CD14-positive monocyte (primary cell): ENCODE results near the gene NLGN1. TPM values are rescaled to one million over a fixed set of nuclear protein-coding genes. Genes with fewer than 3 reads are reported as not detected.

Experiments
- DNase-seq, 3 donors: peaks; one replicate each; pipeline ENCODE4 v3.0.0-alpha.2; 2011 to 2022
- H2AFZ ChIP-seq: 2 replicates; pipeline ENCODE4 v1.6.0; 2012; ENCODE audit warnings: mild to moderate bottlenecking, low read depth, low read length, inconsistent platforms; ENCODE audit not compliant: insufficient read depth, poor library complexity, severe bottlenecking
- H3K27ac ChIP-seq, 2 donors: 1 replicate in 1 of 2; 2 replicates in 1 of 2; pipeline ENCODE4 v1.5.1; 2012 to 2013; ENCODE audit warnings: low read length in 2 of 2, control low read depth in 1 of 2, inconsistent platforms in 1 of 2, low read depth in 1 of 2, mild to moderate bottlenecking in 1 of 2
- H3K27me3 ChIP-seq, 2 donors: one replicate each; pipeline versions ENCODE4 v1.6.0 to v1.6.1; 2011 to 2013; ENCODE audit warnings: low read length in 2 of 2; ENCODE audit not compliant: control insufficient read depth in 2 of 2, insufficient read depth in 2 of 2
- H3K36me3 ChIP-seq, 2 donors: replicated peaks in 1 of 2; 1 replicate in 1 of 2; 2 replicates in 1 of 2; pipeline versions ENCODE4 v1.5.1 to v1.6.1; 2012 to 2013; ENCODE audit warnings: low read length in 2 of 2, control low read depth in 1 of 2, inconsistent platforms in 1 of 2, mild to moderate bottlenecking in 1 of 2; ENCODE audit not compliant: insufficient read depth in 2 of 2, control insufficient read depth in 1 of 2
- H3K4me1 ChIP-seq, 2 donors: 1 replicate in 1 of 2; 2 replicates in 1 of 2; pipeline versions ENCODE4 v1.5.1 to v1.6.1; 2012 to 2013; ENCODE audit warnings: low read length in 2 of 2, control low read depth in 1 of 2, inconsistent platforms in 1 of 2, mild to moderate bottlenecking in 1 of 2, moderate library complexity in 1 of 2; ENCODE audit not compliant: insufficient read depth in 2 of 2, control insufficient read depth in 1 of 2
- H3K4me2 ChIP-seq: replicated peaks from 2 replicates; pipeline ENCODE3; 2012; ENCODE audit warnings: low read length, moderate library complexity, mild to moderate bottlenecking; ENCODE audit not compliant: poor library complexity, severe bottlenecking; ENCODE audit errors: extremely low read depth
- H3K4me3 ChIP-seq, 3 experiments: fragments of 200-600 bp in 1 of 3; sonication (generic) in 1 of 3; replicated peaks in 1 of 3; 1 replicate in 2 of 3; 2 replicates in 1 of 3; pipeline ENCODE4 v1.5.1; 2011 to 2013; ENCODE audit warnings: low read length in 3 of 3, mild to moderate bottlenecking in 3 of 3, control low read depth in 2 of 3, low read depth in 2 of 3, inconsistent platforms in 1 of 3, moderate library complexity in 1 of 3
- H3K79me2 ChIP-seq: 2 replicates; pipeline ENCODE4 v1.6.0; 2012; ENCODE audit warnings: mild to moderate bottlenecking, control low read depth, inconsistent platforms, low read length, moderate library complexity; ENCODE audit not compliant: insufficient read depth
- H3K9ac ChIP-seq: 2 replicates; pipeline ENCODE4 v1.6.0; 2017; ENCODE audit warnings: low read length, mild to moderate bottlenecking; ENCODE audit not compliant: insufficient read depth, poor library complexity, severe bottlenecking
- H3K9me3 ChIP-seq, 2 donors: replicated peaks in 1 of 2; 1 replicate in 1 of 2; 2 replicates in 1 of 2; pipeline versions ENCODE4 v1.5.1 to v1.6.1; 2012 to 2013; ENCODE audit warnings: low read length in 2 of 2, control low read depth in 1 of 2; ENCODE audit not compliant: control insufficient read depth in 1 of 2, insufficient read depth in 1 of 2
- H4K20me1 ChIP-seq: 2 replicates; pipeline ENCODE4 v1.6.0; 2012; ENCODE audit warnings: mild to moderate bottlenecking, low read length, control low read depth, moderate library complexity; ENCODE audit not compliant: insufficient read depth
- H3K27ac Mint-ChIP-seq, 7 donors: one replicate each; pipeline ENCODE4 v1.8.0; 2020; ENCODE audit warnings: mild to moderate bottlenecking in 7 of 7, mixed read lengths in 7 of 7, moderate library complexity in 6 of 7, inconsistent platforms in 2 of 7
- H3K27me3 Mint-ChIP-seq, 3 donors: one replicate each; pipeline ENCODE4 v1.8.0; 2021 to 2022; ENCODE audit warnings: low read depth in 3 of 3, mild to moderate bottlenecking in 3 of 3, mixed read lengths in 3 of 3, moderate library complexity in 3 of 3, inconsistent platforms in 1 of 3
- H3K36me3 Mint-ChIP-seq, 2 donors: one replicate each; pipeline ENCODE4 v1.8.0; 2020; ENCODE audit warnings: mixed read lengths in 2 of 2, inconsistent platforms in 1 of 2, mild to moderate bottlenecking in 1 of 2
- H3K4me1 Mint-ChIP-seq: one replicate; pipeline ENCODE4 v1.8.0; 2020; ENCODE audit warnings: mild to moderate bottlenecking, mixed read lengths
- H3K4me3 Mint-ChIP-seq, 2 donors: one replicate each; pipeline ENCODE4 v1.8.0; 2020; ENCODE audit warnings: mild to moderate bottlenecking in 2 of 2, mixed read lengths in 2 of 2, moderate library complexity in 1 of 2
- H3K9me3 Mint-ChIP-seq, 7 donors: one replicate each; pipeline ENCODE4 v1.8.0; 2020 to 2022; ENCODE audit warnings: mixed read lengths in 7 of 7, mild to moderate bottlenecking in 6 of 7, moderate library complexity in 6 of 7, inconsistent platforms in 2 of 7
- WGBS: methylation state at CpG from one replicate; pipeline ENCODE4 v1.1.5; 2013; ENCODE audit warnings: missing lambda C conversion rate; ENCODE audit not compliant: insufficient coverage; 5-methylcytosine and 5-hydroxymethylcytosine counted together
- intact Hi-C, 2 donors: fragments of 100-400 bp; cut with micrococcal nuclease; formaldehyde crosslinking; loops; one replicate each; pipeline versions ENCODE4 v1.15.0 to v1.15.1; 2023
- polyA plus RNA-seq, 3 donors: library from polyadenylated mRNA; depleted of rRNA in 1 of 3; unstranded in 2 of 3; stranded (reverse) in 1 of 3; fragments of 300-500 nt in 2 of 3; fragments of >200 nt in 1 of 3; fragmentation: Illumina TruSeq in 2 of 3; gene quantifications; 1 replicate in 2 of 3; 2 replicates in 1 of 3; pipeline ENCODE4 v1.2.3, GENCODE V29; 2012 to 2021
- TF ChIP-seq, protein P1 (sequence below): fragments of 200-600 bp; IDR thresholded peaks from one replicate; pipeline ENCODE4 v1.8.0; 2022; ENCODE audit warnings: antibody characterized with exemption, mild to moderate bottlenecking

Gene NLGN1
- polyA plus RNA-seq, 3 donors: not detected

GRCh38 chr3:173734473-173734872 lies 336.9 kb downstream of the NLGN1 start:
- intact Hi-C loops: no loop called here
- Histone ChIP-seq H3K4me2 (no peak overlapping the region), H3K27ac (no peak overlapping the region), H2AFZ (no peak overlapping the region), H3K4me3 (no peak overlapping the region), H3K36me3 (no peaks in the 10 kb centered on the region), H3K79me2 (no peaks in the 10 kb centered on the region), H3K27me3 (no peaks in the 10 kb centered on the region), H3K4me1 (no peaks in the 10 kb centered on the region), H3K9ac (no peak overlapping the region), H3K9me3 (no peaks in the 10 kb centered on the region), H4K20me1 (no peaks in the 10 kb centered on the region)
- Mint-ChIP-seq H3K4me3 (no peak overlapping the region), H3K4me1 (no peaks in the 10 kb centered on the region), H3K27me3 (no peaks in the 10 kb centered on the region), H3K27ac (no peak overlapping the region), H3K9me3 (peaks cover 0 to 6% (median 3%) of the 10 kb centered on the region in 7 donors), H3K36me3 (no peaks in the 10 kb centered on the region)
- WGBS: 71% methylated on average over 1 of the region's 1 CpG
- DNase-seq: no peak
- TF ChIP-seq, protein P1, sequence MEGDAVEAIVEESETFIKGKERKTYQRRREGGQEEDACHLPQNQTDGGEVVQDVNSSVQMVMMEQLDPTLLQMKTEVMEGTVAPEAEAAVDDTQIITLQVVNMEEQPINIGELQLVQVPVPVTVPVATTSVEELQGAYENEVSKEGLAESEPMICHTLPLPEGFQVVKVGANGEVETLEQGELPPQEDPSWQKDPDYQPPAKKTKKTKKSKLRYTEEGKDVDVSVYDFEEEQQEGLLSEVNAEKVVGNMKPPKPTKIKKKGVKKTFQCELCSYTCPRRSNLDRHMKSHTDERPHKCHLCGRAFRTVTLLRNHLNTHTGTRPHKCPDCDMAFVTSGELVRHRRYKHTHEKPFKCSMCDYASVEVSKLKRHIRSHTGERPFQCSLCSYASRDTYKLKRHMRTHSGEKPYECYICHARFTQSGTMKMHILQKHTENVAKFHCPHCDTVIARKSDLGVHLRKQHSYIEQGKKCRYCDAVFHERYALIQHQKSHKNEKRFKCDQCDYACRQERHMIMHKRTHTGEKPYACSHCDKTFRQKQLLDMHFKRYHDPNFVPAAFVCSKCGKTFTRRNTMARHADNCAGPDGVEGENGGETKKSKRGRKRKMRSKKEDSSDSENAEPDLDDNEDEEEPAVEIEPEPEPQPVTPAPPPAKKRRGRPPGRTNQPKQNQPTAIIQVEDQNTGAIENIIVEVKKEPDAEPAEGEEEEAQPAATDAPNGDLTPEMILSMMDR: no peak

- no peak for DNase-seq
- H3K36me3 ChIP-seq: no peaks in the 10 kb centered on the region
- H3K4me2 ChIP-seq: no peak overlapping the region
- H3K9me3 ChIP-seq: no peaks in the 10 kb centered on the region
- no peak overlapping the region for H3K4me3 ChIP-seq
- H3K27me3 Mint-ChIP-seq: no peaks in the 10 kb centered on the region
- peaks cover 0 to 6% (median 3%) of the 10 kb centered on the region in 7 donors for H3K9me3 Mint-ChIP-seq
- H3K79me2 ChIP-seq: no peaks in the 10 kb centered on the region
- H3K27ac ChIP-seq: no peak overlapping the region
- no peaks in the 10 kb centered on the region for H3K4me1 Mint-ChIP-seq
- no peaks in the 10 kb centered on the region for H4K20me1 ChIP-seq
- H3K36me3 Mint-ChIP-seq: no peaks in the 10 kb centered on the region
- intact Hi-C loops: no loop called here
- no peaks in the 10 kb centered on the region for H3K27me3 ChIP-seq
- no peak overlapping the region for H2AFZ ChIP-seq
- TF ChIP-seq, protein P1: no peak
- no peak overlapping the region for H3K9ac ChIP-seq
- no CpG with 5 or more reads among the region's 1 CpG for WGBS
- H3K4me1 ChIP-seq: no peaks in the 10 kb centered on the region
- no peak overlapping the region for H3K27ac Mint-ChIP-seq
- H3K4me3 Mint-ChIP-seq: no peak overlapping the region
Measured at GRCh38 chr3:173734895-173735294, 337.4 kb downstream of the NLGN1 start.
